Smooth muscle cell (in vitro differentiated cells): Measurements from ENCODE around the gene RNASE9. TPM values are rescaled to one million over a fixed set of nuclear protein-coding genes. Genes with fewer than 3 reads are reported as not detected.

ENCODE experiments used
- DNase-seq: peaks from one replicate; lab custom pipeline; 2025; ENCODE audit not compliant: unreplicated experiment; lab: John Stamatoyannopoulos, UW
- H2AFZ ChIP-seq: fragments of 200-600 bp; sonication (generic); 2 replicates; pipeline ENCODE4 v1.6.0; 2016; ENCODE audit warnings: antibody characterized with exemption, low read depth, mild to moderate bottlenecking
- H3F3A ChIP-seq: fragments of 200-600 bp; sonication (generic); 2 replicates; pipeline ENCODE4 v1.6.0; 2017; ENCODE audit warnings: antibody characterized with exemption, low read depth
- H3K27ac ChIP-seq: fragments of 200-600 bp; sonication (generic); 2 replicates; pipeline ENCODE4 v1.5.1; 2016; ENCODE audit warnings: low read depth, mild to moderate bottlenecking
- H3K27me3 ChIP-seq: fragments of 200-600 bp; sonication (generic); 2 replicates; pipeline ENCODE4 v1.6.1; 2016; ENCODE audit warnings: low read depth, mild to moderate bottlenecking
- H3K36me3 ChIP-seq: fragments of 200-600 bp; sonication (generic); 2 replicates; pipeline ENCODE4 v1.5.1; 2016; ENCODE audit warnings: low read depth
- H3K4me1 ChIP-seq: fragments of 200-600 bp; sonication (generic); 2 replicates; pipeline ENCODE4 v1.5.1; 2016; ENCODE audit warnings: low read depth
- H3K4me2 ChIP-seq: fragments of 200-600 bp; sonication (generic); 2 replicates; pipeline ENCODE4 v1.6.0; 2016; ENCODE audit warnings: mild to moderate bottlenecking
- H3K4me3 ChIP-seq: fragments of 200-600 bp; sonication (generic); 2 replicates; pipeline ENCODE4 v1.5.1; 2016; ENCODE audit warnings: mild to moderate bottlenecking
- H3K79me2 ChIP-seq: fragments of 200-600 bp; sonication (generic); 2 replicates; pipeline ENCODE4 v1.6.0; 2016; ENCODE audit warnings: low read depth, mild to moderate bottlenecking
- H3K9ac ChIP-seq: fragments of 200-600 bp; sonication (generic); 2 replicates; pipeline ENCODE4 v1.6.0; 2016; ENCODE audit warnings: low read depth
- H3K9me3 ChIP-seq: fragments of 200-600 bp; sonication (generic); replicated peaks from 2 replicates; pipeline ENCODE4 v1.5.1; 2016; ENCODE audit warnings: low read depth
- H4K20me1 ChIP-seq: fragments of 200-600 bp; sonication (generic); 2 replicates; pipeline ENCODE4 v1.6.0; 2016; ENCODE audit warnings: low read depth
- CTCF ChIP-seq: fragments of 200-600 bp; sonication (generic); IDR thresholded peaks from 2 replicates; pipeline ENCODE4 v1.5.1; 2017; ENCODE audit warnings: borderline replicate concordance, mild to moderate bottlenecking, antibody characterized with exemption; ENCODE audit not compliant: insufficient read depth, poor library complexity, severe bottlenecking
- WGBS: methylation state at CpG from one replicate; pipeline ENCODE4 v1.1.7; 2016; ENCODE audit warnings: low lambda C conversion rate; 5-methylcytosine and 5-hydroxymethylcytosine counted together
- polyA plus RNA-seq: library from polyadenylated mRNA; unstranded; fragments of >200 nt; fragmentation: Nextera tagmentation; extraction: Ambion mirVana; gene quantifications from 2 replicates; pipeline ENCODE4 v1.2.1, GENCODE V29; 2016
- total RNA-seq: library from RNA; depleted of rRNA; stranded (reverse); fragments of >200 nt; gene quantifications from 2 replicates; pipeline ENCODE4 v1.2.3, GENCODE V29; 2014

Gene RNASE9
- total RNA-seq, result not detected in 2 replicates
- polyA plus RNA-seq, result not detected in 2 replicates

GRCh38 chr14:20560961-20561360, at the start of gene RNASE9:
Gene RNASE9, minus strand, starts transcription at chr14:20561047.
- H3K9me3 ChIP-seq, result no peaks in the 10 kb centered on the region
- no peak within 1 kb of the TSS for H3K27ac ChIP-seq
- 95% methylated on average over 3 of the region's 3 CpGs for WGBS
- no peak for TF ChIP-seq CTCF
- DNase-seq, result no peak
- peaks cover 14% of the 10 kb centered on the region for H3K4me1 ChIP-seq
- H3F3A ChIP-seq, result no peaks in the 10 kb centered on the region
- no peaks in the 10 kb centered on the region for H3K79me2 ChIP-seq
- H4K20me1 ChIP-seq, result no peaks in the 10 kb centered on the region
- no peak within 1 kb of the TSS for H3K9ac ChIP-seq
- peak within 1 kb of the TSS; percentile 55 for H2AFZ ChIP-seq
- H3K4me3 ChIP-seq, result no peak within 1 kb of the TSS
- H3K36me3 ChIP-seq, result no peaks in the 10 kb centered on the region
- H3K4me2 ChIP-seq, result no peak within 1 kb of the TSS
- H3K27me3 ChIP-seq, result no peaks in the 10 kb centered on the region

- Histone ChIP-seq H3K9ac (peak overlapping the region; percentile 24), H3K36me3 (no peaks in the 10 kb centered on the region), H3K4me3 (peak overlapping the region; percentile 86), H3K4me1 (peaks cover 7% of the 10 kb centered on the region), H2AFZ (peak overlapping the region; percentile 93), H3K27ac (no peak overlapping the region), H3K4me2 (peak overlapping the region; percentile 87), H3K79me2 (no peaks in the 10 kb centered on the region), H3F3A (peaks cover 14% of the 10 kb centered on the region), H3K9me3 (no peaks in the 10 kb centered on the region), H4K20me1 (no peaks in the 10 kb centered on the region), H3K27me3 (no peaks in the 10 kb centered on the region)
- no peak for TF ChIP-seq CTCF
- WGBS, result 12% methylated on average over 27 of the region's 27 CpGs
- DNase-seq, result peak; percentile 50
Measured at GRCh38 chr14:20610002-20610765, 49.3 kb upstream of the RNASE9 start.

- no peak overlapping the region for H3K27ac ChIP-seq
- H3K4me1 ChIP-seq, result peaks cover under 1% of the 10 kb centered on the region
- 2% methylated on average over 44 of the region's 44 CpGs for WGBS
- peaks cover 7% of the 10 kb centered on the region for H3F3A ChIP-seq
- peak overlapping the region; percentile 87 for H3K4me2 ChIP-seq
- H3K9ac ChIP-seq, result peak overlapping the region; percentile 24
- no peaks in the 10 kb centered on the region for H3K9me3 ChIP-seq
- H3K4me3 ChIP-seq, result peak overlapping the region; percentile 86
- peak overlapping the region; percentile 93 for H2AFZ ChIP-seq
- H3K79me2 ChIP-seq, result no peaks in the 10 kb centered on the region
- peak; percentile 90 for TF ChIP-seq CTCF
- no peaks in the 10 kb centered on the region for H3K36me3 ChIP-seq
- no peaks in the 10 kb centered on the region for H3K27me3 ChIP-seq
- DNase-seq, result peak; percentile 30
- H4K20me1 ChIP-seq, result no peaks in the 10 kb centered on the region
Measured at GRCh38 chr14:20609215-20610001, 48.6 kb upstream of the RNASE9 start.
